Endometrial microvascular endothelial cells (primary cell): ENCODE data around the gene PDE6C. TPM values are rescaled to one million over a fixed set of nuclear protein-coding genes. Genes with fewer than 3 reads are reported as not detected.

Experiments used
- in situ Hi-C: cut with HindIII; loops from 2 replicates; pipeline ENCODE4 v1.10.0; 2017; ENCODE audit warnings: low sequenced_read_pairs, low pct_unique_long_range_greater_than_20kb; ENCODE audit errors: inconsistent ontology term
- total RNA-seq: library from RNA; depleted of rRNA; stranded (reverse); fragments of >200 nt; gene quantifications from one replicate; pipeline ENCODE4 v1.2.3, GENCODE V29; 2015; ENCODE audit errors: inconsistent ontology term

The PDE6C gene
- total RNA-seq, 1 donor from 2014 or later, result not detected

- in situ Hi-C loops, result no loop called here
Observed at GRCh38 chr10:93615576-93616235, 3.4 kb downstream of the PDE6C start.

DNA sequence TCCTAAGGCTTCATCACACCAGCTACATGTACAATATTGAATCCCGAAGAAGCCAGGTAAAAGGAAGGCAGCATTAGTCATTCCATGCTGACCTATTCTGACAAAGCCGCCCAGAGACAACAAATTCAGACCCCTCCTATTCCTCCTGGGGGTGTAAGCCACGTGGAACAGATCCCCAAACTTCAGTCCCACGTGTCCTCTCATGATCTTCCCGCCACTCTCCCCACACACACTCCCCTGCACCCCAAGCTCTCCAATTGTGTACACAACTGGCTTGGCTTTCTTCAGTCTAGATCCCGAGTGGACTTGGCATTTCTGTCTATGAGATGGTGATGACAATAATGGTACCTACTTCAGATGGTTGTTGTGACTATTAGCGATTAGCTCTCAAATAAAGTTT lies 8.6 kb downstream of the PDE6C start:
- in situ Hi-C loops, result no loop called here

GRCh38 chr10:93622942-93623341 lies 10.6 kb downstream of the PDE6C start:
- in situ Hi-C loops, result no loop called here

GRCh38 chr10:93628858-93629257 lies 16.5 kb downstream of the PDE6C start:
- in situ Hi-C loops, result no loop called here

DNA sequence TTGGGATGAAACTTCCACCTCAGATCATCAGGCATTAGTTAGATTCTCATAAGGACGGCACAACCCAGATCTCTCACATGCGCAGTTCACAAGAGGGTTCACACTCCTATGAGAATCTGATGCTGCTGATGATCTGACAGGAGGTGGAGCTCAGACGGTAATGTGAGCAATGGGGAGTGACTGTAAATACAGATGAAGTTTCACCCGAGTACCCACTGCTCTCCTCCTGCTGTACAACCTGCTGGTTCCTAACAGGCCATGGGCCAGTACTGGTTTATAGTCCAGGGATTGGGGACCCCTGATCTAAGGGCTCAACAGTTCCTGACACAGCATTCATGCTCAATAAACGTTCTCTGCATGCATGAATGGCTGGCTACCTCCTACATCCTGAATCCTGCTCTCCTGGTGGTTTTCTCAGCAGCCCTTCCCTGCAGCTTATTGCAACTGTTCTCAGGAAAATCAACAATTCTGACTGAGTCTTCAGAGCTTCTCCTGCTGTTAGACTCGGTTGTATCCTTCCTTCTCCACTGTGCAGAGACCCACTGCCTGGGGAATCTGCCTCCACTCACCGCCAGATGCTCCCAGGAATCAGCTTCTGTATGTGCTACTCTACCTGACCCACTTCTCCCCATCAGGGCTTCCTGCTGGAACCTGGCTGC lies 17.4 kb downstream of the PDE6C start:
- in situ Hi-C loops, result no loop called here

- in situ Hi-C loops, result no loop called here
Observed at GRCh38 chr10:93630625-93631557, 18.6 kb downstream of the PDE6C start.

GRCh38 chr10:93639791-93640190 lies 27.5 kb downstream of the PDE6C start:
- in situ Hi-C loops, result no loop called here

DNA sequence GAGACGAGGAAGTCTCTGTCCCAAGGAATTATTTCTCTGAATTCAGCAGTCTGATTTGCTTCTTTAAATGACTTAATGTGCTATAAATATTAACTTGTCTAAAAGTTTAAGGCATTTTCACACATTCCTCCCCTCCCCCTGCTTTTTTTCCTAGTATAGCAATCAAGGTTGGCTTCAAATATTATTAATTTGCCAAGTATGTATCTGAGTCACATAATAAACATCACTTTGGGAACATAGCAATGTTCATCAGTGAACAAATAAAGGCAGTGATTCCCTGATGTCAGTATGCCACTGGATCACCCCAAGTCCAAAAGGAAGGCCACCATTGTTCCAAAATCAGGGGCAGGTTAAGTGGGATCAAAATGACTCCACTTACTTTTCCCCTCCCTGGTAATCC lies 40.5 kb downstream of the PDE6C start:
- in situ Hi-C loops, result no loop called here

GRCh38 chr10:93654201-93654600 lies 41.9 kb downstream of the PDE6C start:
- in situ Hi-C loops, result no loop called here

DNA sequence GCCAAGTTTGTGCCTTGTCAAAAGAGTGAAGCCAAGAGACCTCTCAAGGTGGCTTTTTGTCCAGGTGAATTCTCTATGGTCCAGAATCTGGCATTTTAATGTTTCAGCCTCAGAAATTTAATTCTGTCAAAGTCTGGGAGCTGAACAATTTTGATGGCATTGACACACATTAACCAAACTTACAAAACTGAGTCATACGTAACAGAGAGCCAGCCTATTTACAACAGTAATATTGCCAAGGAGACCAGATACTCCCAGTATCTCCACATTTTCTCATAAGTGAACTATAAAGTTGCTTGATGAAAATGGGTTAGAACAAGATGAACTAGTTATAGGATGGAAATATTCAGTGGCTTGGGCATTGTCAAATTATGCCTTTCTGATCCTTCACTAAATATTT lies 43.8 kb downstream of the PDE6C start:
- in situ Hi-C loops, result no loop called here

DNA sequence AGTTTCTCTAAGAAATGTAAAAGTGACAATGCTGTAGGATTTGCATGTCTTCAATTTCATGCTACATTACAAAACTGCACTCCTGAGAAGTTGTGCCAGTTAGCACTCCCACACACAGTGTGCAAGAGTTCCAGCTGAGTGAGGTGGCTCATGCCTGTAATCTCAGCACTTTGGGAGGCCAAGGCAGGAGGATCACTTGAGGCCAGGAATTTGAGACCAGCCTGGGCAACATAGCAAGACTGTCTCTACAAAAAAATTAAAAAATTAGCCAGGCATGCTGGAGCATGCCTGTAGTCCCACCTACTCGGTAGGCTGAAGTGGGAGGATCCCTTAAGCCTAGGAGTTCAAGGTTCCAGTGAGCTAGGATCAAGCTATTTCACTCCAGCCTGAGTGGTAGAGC lies 45.4 kb downstream of the PDE6C start:
- in situ Hi-C loops, result no loop called here

DNA sequence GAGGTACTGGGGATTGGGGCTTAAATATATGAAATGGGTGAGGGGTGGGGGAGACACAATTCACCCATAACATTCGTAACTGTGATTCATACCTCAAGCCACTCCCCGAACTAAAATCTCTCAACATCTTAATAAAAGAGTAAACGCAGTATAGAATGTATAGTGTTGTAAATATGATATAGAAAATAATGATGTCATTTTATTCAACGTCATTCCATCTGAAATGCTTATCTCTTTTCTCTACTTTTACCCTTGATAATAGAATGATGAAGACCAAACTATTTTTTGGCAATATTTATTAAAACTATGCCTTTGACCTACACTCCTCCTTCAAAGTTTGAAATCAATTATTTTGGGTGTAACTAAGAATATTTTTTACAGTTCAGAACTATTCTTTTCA lies 53.7 kb downstream of the PDE6C start:
- in situ Hi-C loops, result no loop called here

DNA sequence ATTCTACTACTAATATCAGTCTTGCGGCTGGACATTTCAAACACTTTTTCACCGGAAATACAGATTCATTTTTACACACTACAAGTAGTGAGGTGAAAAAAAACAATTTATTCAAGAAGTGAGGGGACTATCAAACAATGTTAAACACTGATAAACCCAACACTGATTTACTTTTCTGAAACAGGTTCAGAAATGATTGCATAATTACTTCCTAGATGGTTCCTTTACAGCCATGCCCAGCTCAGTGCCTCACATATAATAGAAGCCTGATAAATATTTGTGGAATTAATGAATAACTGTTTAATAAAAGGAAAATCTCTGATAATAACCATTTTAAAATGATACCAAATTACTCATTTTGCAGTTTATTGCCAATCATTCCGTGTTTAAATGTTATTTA lies 55.5 kb downstream of the PDE6C start:
- in situ Hi-C loops, result no loop called here

- in situ Hi-C loops, result no loop called here
Observed at GRCh38 chr10:93670372-93670771, 58.0 kb downstream of the PDE6C start.

- in situ Hi-C loops, result no loop called here
Observed at GRCh38 chr10:93671042-93671441, 58.7 kb downstream of the PDE6C start.

GRCh38 chr10:93672022-93672678 lies 59.8 kb downstream of the PDE6C start:
- in situ Hi-C loops, result no loop called here

- in situ Hi-C loops, result no loop called here
Observed at GRCh38 chr10:93672890-93673289, 60.6 kb downstream of the PDE6C start.

GRCh38 chr10:93673791-93674190 lies 61.5 kb downstream of the PDE6C start:
- in situ Hi-C loops, result no loop called here

DNA sequence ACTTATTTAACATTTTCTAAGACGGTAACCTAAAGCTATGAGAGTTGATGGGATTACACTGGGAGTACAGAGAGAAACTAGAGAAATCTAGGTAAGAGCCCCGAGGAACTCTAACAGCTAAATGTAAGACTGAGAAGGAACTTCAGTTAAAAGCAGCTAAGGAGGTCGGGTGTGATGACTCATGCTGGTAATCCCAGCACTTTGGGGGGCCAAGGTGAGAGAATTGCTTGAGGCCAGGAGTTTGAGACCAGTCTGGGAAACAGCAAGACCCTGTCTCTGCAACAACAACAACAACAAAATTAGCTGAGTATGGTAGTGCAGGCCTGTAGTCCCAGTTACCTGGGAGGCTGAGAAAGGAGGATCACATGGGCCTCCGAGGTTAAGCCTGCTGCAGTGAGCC lies 66.0 kb downstream of the PDE6C start:
- in situ Hi-C loops, result no loop called here
